CD14-positive monocyte (primary cell): ENCODE results near the gene EXOSC2. TPM values are rescaled to one million over a fixed set of nuclear protein-coding genes. Genes with fewer than 3 reads are reported as not detected.

Experiments
- DNase-seq, 3 donors: peaks; one replicate each; pipeline ENCODE4 v3.0.0-alpha.2; 2011 to 2022
- H2AFZ ChIP-seq: 2 replicates; pipeline ENCODE4 v1.6.0; 2012; ENCODE audit warnings: mild to moderate bottlenecking, low read depth, low read length, inconsistent platforms; ENCODE audit not compliant: insufficient read depth, poor library complexity, severe bottlenecking
- H3K27ac ChIP-seq, 2 donors: 1 replicate in 1 of 2; 2 replicates in 1 of 2; pipeline ENCODE4 v1.5.1; 2012 to 2013; ENCODE audit warnings: low read length in 2 of 2, control low read depth in 1 of 2, inconsistent platforms in 1 of 2, low read depth in 1 of 2, mild to moderate bottlenecking in 1 of 2
- H3K27me3 ChIP-seq, 2 donors: one replicate each; pipeline versions ENCODE4 v1.6.0 to v1.6.1; 2011 to 2013; ENCODE audit warnings: low read length in 2 of 2; ENCODE audit not compliant: control insufficient read depth in 2 of 2, insufficient read depth in 2 of 2
- H3K36me3 ChIP-seq, 2 donors: replicated peaks in 1 of 2; 1 replicate in 1 of 2; 2 replicates in 1 of 2; pipeline versions ENCODE4 v1.5.1 to v1.6.1; 2012 to 2013; ENCODE audit warnings: low read length in 2 of 2, control low read depth in 1 of 2, inconsistent platforms in 1 of 2, mild to moderate bottlenecking in 1 of 2; ENCODE audit not compliant: insufficient read depth in 2 of 2, control insufficient read depth in 1 of 2
- H3K4me1 ChIP-seq, 2 donors: 1 replicate in 1 of 2; 2 replicates in 1 of 2; pipeline versions ENCODE4 v1.5.1 to v1.6.1; 2012 to 2013; ENCODE audit warnings: low read length in 2 of 2, control low read depth in 1 of 2, inconsistent platforms in 1 of 2, mild to moderate bottlenecking in 1 of 2, moderate library complexity in 1 of 2; ENCODE audit not compliant: insufficient read depth in 2 of 2, control insufficient read depth in 1 of 2
- H3K4me2 ChIP-seq: replicated peaks from 2 replicates; pipeline ENCODE3; 2012; ENCODE audit warnings: low read length, moderate library complexity, mild to moderate bottlenecking; ENCODE audit not compliant: poor library complexity, severe bottlenecking; ENCODE audit errors: extremely low read depth
- H3K4me3 ChIP-seq, 3 experiments: fragments of 200-600 bp in 1 of 3; sonication (generic) in 1 of 3; replicated peaks in 1 of 3; 1 replicate in 2 of 3; 2 replicates in 1 of 3; pipeline ENCODE4 v1.5.1; 2011 to 2013; ENCODE audit warnings: low read length in 3 of 3, mild to moderate bottlenecking in 3 of 3, control low read depth in 2 of 3, low read depth in 2 of 3, inconsistent platforms in 1 of 3, moderate library complexity in 1 of 3
- H3K79me2 ChIP-seq: 2 replicates; pipeline ENCODE4 v1.6.0; 2012; ENCODE audit warnings: mild to moderate bottlenecking, control low read depth, inconsistent platforms, low read length, moderate library complexity; ENCODE audit not compliant: insufficient read depth
- H3K9ac ChIP-seq: 2 replicates; pipeline ENCODE4 v1.6.0; 2017; ENCODE audit warnings: low read length, mild to moderate bottlenecking; ENCODE audit not compliant: insufficient read depth, poor library complexity, severe bottlenecking
- H3K9me3 ChIP-seq, 2 donors: replicated peaks in 1 of 2; 1 replicate in 1 of 2; 2 replicates in 1 of 2; pipeline versions ENCODE4 v1.5.1 to v1.6.1; 2012 to 2013; ENCODE audit warnings: low read length in 2 of 2, control low read depth in 1 of 2; ENCODE audit not compliant: control insufficient read depth in 1 of 2, insufficient read depth in 1 of 2
- H4K20me1 ChIP-seq: 2 replicates; pipeline ENCODE4 v1.6.0; 2012; ENCODE audit warnings: mild to moderate bottlenecking, low read length, control low read depth, moderate library complexity; ENCODE audit not compliant: insufficient read depth
- H3K27ac Mint-ChIP-seq, 7 donors: one replicate each; pipeline ENCODE4 v1.8.0; 2020; ENCODE audit warnings: mild to moderate bottlenecking in 7 of 7, mixed read lengths in 7 of 7, moderate library complexity in 6 of 7, inconsistent platforms in 2 of 7
- H3K27me3 Mint-ChIP-seq, 3 donors: one replicate each; pipeline ENCODE4 v1.8.0; 2021 to 2022; ENCODE audit warnings: low read depth in 3 of 3, mild to moderate bottlenecking in 3 of 3, mixed read lengths in 3 of 3, moderate library complexity in 3 of 3, inconsistent platforms in 1 of 3
- H3K36me3 Mint-ChIP-seq, 2 donors: one replicate each; pipeline ENCODE4 v1.8.0; 2020; ENCODE audit warnings: mixed read lengths in 2 of 2, inconsistent platforms in 1 of 2, mild to moderate bottlenecking in 1 of 2
- H3K4me1 Mint-ChIP-seq: one replicate; pipeline ENCODE4 v1.8.0; 2020; ENCODE audit warnings: mild to moderate bottlenecking, mixed read lengths
- H3K4me3 Mint-ChIP-seq, 2 donors: one replicate each; pipeline ENCODE4 v1.8.0; 2020; ENCODE audit warnings: mild to moderate bottlenecking in 2 of 2, mixed read lengths in 2 of 2, moderate library complexity in 1 of 2
- H3K9me3 Mint-ChIP-seq, 7 donors: one replicate each; pipeline ENCODE4 v1.8.0; 2020 to 2022; ENCODE audit warnings: mixed read lengths in 7 of 7, mild to moderate bottlenecking in 6 of 7, moderate library complexity in 6 of 7, inconsistent platforms in 2 of 7
- CTCF ChIP-seq: fragments of 200-600 bp; IDR thresholded peaks from one replicate; pipeline ENCODE4 v1.8.0; 2022; ENCODE audit warnings: antibody characterized with exemption, mild to moderate bottlenecking
- WGBS: methylation state at CpG from one replicate; pipeline ENCODE4 v1.1.5; 2013; ENCODE audit warnings: missing lambda C conversion rate; ENCODE audit not compliant: insufficient coverage; 5-methylcytosine and 5-hydroxymethylcytosine counted together
- intact Hi-C, 2 donors: fragments of 100-400 bp; cut with micrococcal nuclease; formaldehyde crosslinking; loops; one replicate each; pipeline versions ENCODE4 v1.15.0 to v1.15.1; 2023
- polyA plus RNA-seq, 3 donors: library from polyadenylated mRNA; depleted of rRNA in 1 of 3; unstranded in 2 of 3; stranded (reverse) in 1 of 3; fragments of 300-500 nt in 2 of 3; fragments of >200 nt in 1 of 3; fragmentation: Illumina TruSeq in 2 of 3; gene quantifications; 1 replicate in 2 of 3; 2 replicates in 1 of 3; pipeline ENCODE4 v1.2.3, GENCODE V29; 2012 to 2021

EXOSC2 gene
- polyA plus RNA-seq, 3 donors: 10.2 to 15.8 (median 11.2) TPM

DNA sequence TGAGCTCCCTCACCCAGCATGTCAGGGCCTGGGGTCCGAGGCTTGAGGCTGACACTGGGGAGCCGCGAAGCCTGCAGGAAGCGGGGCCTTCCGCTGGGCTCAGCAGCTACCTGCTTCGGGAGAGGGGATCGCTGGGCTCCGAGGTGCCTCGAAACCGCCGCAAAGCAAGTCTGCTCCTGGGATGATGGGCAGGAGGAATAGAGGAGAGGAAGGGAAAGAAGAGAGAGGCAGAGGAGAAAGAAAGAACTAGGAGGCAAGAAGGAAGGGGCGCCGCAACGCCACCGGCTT, 30.7 kb upstream of the EXOSC2 start:
- Mint-ChIP-seq H3K27ac (no peak overlapping the region), H3K4me3 (peak overlapping the region in 1 of 2 donors; percentile 80), H3K9me3 (peaks cover 0 to 26% (median 7%) of the 10 kb centered on the region in 7 donors), H3K4me1 (peaks cover 9% of the 10 kb centered on the region), H3K27me3 (peaks cover 88 to 98% (median 91%) of the 10 kb centered on the region in 3 donors), H3K36me3 (peaks cover 2 to 4% of the 10 kb centered on the region in 2 donors)
- no peak for DNase-seq
- no peaks in the 10 kb centered on the region for H3K36me3 ChIP-seq
- H3K27ac ChIP-seq: no peak overlapping the region
- WGBS: 2% methylated on average over 15 of the region's 15 CpGs
- H3K4me1 ChIP-seq: peaks cover 3 to 5% of the 10 kb centered on the region in 2 donors
- intact Hi-C loops: no loop called here
- H3K9me3 ChIP-seq: peaks cover 0 to 25% of the 10 kb centered on the region in 2 donors
- no peak overlapping the region for H3K4me2 ChIP-seq
- no peak overlapping the region for H3K4me3 ChIP-seq
- no peak for TF ChIP-seq CTCF
- no peak overlapping the region for H2AFZ ChIP-seq
- H3K79me2 ChIP-seq: no peaks in the 10 kb centered on the region
- H3K27me3 ChIP-seq: peaks cover 69 to 95% of the 10 kb centered on the region in 2 donors
- H3K9ac ChIP-seq: no peak overlapping the region
- no peaks in the 10 kb centered on the region for H4K20me1 ChIP-seq

DNA sequence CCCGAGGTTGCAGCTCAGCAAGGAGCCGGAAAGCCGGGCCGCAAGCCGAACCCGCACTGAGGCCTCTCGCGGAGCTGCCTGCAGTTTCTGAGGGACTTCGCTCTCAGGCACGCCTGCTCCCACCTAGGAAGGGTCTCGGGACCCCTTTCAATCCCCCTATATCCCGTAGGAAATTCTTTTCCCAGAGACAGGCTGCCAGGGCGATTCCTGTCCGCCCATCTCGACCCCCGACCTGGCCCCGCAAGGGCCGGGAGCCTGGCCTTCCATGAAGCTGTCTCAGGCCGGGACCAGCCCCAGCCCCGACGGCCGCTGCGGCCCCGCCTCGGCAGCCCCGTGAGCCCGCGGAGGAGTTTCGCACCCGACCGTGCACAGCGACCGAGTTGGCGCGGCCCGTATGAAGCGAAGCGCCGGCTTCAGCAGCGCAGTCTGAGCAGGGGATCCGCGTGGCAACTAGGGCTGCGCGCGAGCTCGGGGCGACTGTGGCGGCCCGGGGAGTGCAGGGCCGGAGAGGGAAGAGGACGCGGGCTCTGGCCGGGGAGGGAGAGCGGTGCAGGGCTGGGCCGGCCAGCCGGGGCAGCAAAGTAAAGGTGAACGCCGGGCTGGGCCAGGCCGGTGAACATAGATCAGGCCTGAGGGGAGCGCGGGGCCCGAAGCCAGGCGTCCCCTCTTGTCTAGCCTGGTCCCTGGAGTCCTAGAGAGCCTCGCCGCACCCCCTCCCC, 30.2 kb upstream of the EXOSC2 start:
- WGBS: 2% methylated on average over 57 of the region's 65 CpGs
- no peak overlapping the region for H3K4me2 ChIP-seq
- H2AFZ ChIP-seq: no peak overlapping the region
- Mint-ChIP-seq H3K9me3 (peaks cover 0 to 26% (median 6%) of the 10 kb centered on the region in 7 donors), H3K4me1 (peaks cover 9% of the 10 kb centered on the region), H3K27ac (no peak overlapping the region), H3K36me3 (peaks cover 2 to 4% of the 10 kb centered on the region in 2 donors), H3K4me3 (peak overlapping the region in 1 of 2 donors; percentile 80), H3K27me3 (peaks cover 88 to 98% (median 91%) of the 10 kb centered on the region in 3 donors)
- peaks cover 68 to 95% of the 10 kb centered on the region in 2 donors for H3K27me3 ChIP-seq
- H4K20me1 ChIP-seq: no peaks in the 10 kb centered on the region
- H3K4me1 ChIP-seq: peaks cover 3 to 5% of the 10 kb centered on the region in 2 donors
- no peak for DNase-seq
- H3K9me3 ChIP-seq: peaks cover 0 to 20% of the 10 kb centered on the region in 2 donors
- no peak for TF ChIP-seq CTCF
- no peaks in the 10 kb centered on the region for H3K79me2 ChIP-seq
- no peak overlapping the region for H3K4me3 ChIP-seq
- no peaks in the 10 kb centered on the region for H3K36me3 ChIP-seq
- no peak overlapping the region for H3K27ac ChIP-seq
- intact Hi-C loops: no loop called here
- H3K9ac ChIP-seq: no peak overlapping the region
